Cardiac fibroblast (primary cell): ENCODE data around the gene FAM216A.
"Not testable (repeated sequence)": the region's sequence is repeated elsewhere in the genome, so short reads cannot be mapped to it uniquely, and the experiment has no call there.

Experiments
- DNase-seq, 2 donors: peaks; one replicate each; pipeline versions ENCODE4 v3.0.0 to v3.0.0-alpha.2; 2010; ENCODE audit warnings: low read depth in 2 of 2
- H3K4me3 ChIP-seq, 2 donors: replicated peaks in 1 of 2; 1 replicate in 1 of 2; 2 replicates in 1 of 2; pipeline ENCODE4 v1.5.1; 2011; ENCODE audit warnings: low read depth in 2 of 2, low read length in 2 of 2, mild to moderate bottlenecking in 2 of 2, moderate library complexity in 1 of 2
- TF ChIP-seq, protein P1 (sequence below): IDR thresholded peaks from one replicate; pipeline ENCODE4 v1.5.1; 2011; ENCODE audit warnings: low read depth, mild to moderate bottlenecking, low read length, inconsistent platforms

Gene FAM216A, protein sequence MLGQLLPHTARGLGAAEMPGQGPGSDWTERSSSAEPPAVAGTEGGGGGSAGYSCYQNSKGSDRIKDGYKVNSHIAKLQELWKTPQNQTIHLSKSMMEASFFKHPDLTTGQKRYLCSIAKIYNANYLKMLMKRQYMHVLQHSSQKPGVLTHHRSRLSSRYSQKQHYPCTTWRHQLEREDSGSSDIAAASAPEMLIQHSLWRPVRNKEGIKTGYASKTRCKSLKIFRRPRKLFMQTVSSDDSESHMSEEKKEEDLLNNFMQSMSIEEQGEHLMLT

GRCh38 chr12:110468214-110469048 lies at the start of gene FAM216A, which contains the start of gene GPN3:
TSS of gene FAM216A (plus strand) at chr12:110468845. CDS start at chr12:110468876, 31 bp downstream.
TSS of gene GPN3 (minus strand) at chr12:110468257. CDS start at chr12:110468203, 54 bp downstream.
- peak within 1 kb of the TSS; percentile 72 to 78 for H3K4me3 ChIP-seq
- DNase-seq, result peak; percentile 99
- TF ChIP-seq, protein P1, sequence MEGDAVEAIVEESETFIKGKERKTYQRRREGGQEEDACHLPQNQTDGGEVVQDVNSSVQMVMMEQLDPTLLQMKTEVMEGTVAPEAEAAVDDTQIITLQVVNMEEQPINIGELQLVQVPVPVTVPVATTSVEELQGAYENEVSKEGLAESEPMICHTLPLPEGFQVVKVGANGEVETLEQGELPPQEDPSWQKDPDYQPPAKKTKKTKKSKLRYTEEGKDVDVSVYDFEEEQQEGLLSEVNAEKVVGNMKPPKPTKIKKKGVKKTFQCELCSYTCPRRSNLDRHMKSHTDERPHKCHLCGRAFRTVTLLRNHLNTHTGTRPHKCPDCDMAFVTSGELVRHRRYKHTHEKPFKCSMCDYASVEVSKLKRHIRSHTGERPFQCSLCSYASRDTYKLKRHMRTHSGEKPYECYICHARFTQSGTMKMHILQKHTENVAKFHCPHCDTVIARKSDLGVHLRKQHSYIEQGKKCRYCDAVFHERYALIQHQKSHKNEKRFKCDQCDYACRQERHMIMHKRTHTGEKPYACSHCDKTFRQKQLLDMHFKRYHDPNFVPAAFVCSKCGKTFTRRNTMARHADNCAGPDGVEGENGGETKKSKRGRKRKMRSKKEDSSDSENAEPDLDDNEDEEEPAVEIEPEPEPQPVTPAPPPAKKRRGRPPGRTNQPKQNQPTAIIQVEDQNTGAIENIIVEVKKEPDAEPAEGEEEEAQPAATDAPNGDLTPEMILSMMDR, result no peak

DNA sequence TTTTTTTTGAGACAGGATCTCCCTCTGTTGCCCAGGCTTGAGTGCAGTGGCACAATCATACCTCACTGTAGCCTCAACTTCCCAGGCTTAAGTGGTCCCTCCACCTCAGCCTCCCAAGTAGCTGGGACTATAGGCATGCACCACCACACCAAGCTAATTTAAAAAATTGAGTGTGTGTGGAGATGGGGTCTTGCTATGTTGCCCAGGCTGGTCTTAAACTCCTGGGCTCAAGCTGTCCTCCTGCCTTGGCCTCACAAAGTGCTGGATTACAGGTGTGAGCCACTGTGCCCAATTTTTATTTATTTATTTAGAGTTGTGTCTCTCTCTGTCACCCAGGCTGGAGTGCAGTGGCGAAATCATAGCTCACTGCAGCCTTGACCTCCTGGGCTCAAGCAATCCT lies 48.0 kb upstream of the FAM216A start:
- H3K4me3 ChIP-seq, DNase-seq: not testable (repeated sequence)

DNA sequence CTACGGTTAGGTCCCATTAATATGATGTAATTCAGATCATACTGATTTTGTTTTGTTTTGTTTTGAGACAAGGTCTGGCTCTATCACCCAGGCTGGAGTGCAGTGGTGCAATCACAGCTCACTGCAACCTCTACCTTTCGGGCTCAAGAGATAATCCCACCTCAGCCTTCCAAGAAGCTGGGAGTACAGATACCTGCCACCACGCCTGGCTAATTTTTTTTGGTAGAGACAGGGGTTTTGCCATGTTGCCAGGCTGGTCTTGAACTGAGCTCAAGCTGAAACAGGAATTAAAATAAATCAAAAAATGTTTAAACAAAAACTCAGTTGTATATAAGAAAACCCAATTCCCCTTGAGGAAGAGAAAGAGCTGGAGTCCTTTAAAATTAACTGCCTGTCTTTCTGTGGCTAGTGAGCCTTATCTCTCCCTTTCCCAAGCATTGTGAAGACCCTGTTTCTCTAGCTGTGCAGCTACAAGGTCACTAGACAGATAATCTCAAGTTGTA lies 47.4 kb upstream of the FAM216A start:
- no peak overlapping the region for H3K4me3 ChIP-seq
- TF ChIP-seq, protein P1, result no peak
- DNase-seq, result no peak

GRCh38 chr12:110421701-110422100 lies 46.9 kb upstream of the FAM216A start:
- TF ChIP-seq, protein P1, result no peak
- H3K4me3 ChIP-seq, result no peak overlapping the region
- no peak for DNase-seq

DNA sequence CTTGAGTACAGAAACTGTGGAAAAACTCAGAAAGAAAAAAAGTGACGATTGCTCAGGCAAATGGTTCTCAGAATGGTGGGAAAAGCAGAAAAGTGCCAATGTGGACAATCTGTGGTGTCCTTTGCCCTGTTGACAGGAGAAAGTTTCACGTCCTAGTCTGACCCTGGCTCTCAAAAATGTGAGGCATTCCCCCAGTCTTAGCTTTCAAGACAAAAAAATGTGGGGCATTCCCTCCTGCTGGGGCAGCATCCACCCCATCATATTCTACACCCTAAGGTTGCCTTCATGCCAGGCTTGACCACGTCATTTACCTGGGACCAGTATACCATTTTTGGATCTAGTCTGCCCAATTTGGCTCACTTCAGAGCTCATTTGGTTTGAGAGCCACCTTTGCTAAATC lies 44.4 kb upstream of the FAM216A start:
- TF ChIP-seq, protein P1, result no peak
- no peak overlapping the region for H3K4me3 ChIP-seq
- DNase-seq, result no peak

- H3K4me3 ChIP-seq, result no peak overlapping the region
- TF ChIP-seq, protein P1, result no peak
- DNase-seq, result no peak
Measured at GRCh38 chr12:110426406-110426805, 42.2 kb upstream of the FAM216A start.

DNA sequence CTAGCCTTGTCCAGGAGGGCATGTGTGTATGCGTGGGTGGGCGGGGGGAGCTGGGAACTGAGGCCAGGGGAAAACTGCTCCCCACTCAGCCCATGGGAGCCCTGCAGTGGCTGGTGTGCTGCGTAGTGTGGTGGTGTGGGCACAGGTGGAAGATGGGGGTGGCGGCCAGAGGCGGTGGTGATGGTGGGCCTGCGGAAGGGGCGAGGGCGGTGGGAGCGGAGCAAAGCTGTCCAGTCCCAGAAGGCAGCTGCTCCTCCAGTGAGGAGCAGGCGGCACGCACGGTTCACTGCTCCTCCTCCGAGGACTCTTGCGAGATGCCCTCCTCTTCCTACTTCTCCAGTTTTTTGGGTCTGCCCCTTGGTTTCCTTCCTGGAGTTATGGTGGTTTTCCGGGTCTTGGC lies 39.0 kb upstream of the FAM216A start:
- not testable (repeated sequence) for H3K4me3 ChIP-seq, DNase-seq
